WTC11 (cell line): ENCODE results near the gene IPPK.

Source experiments
- AFF4 ChIP-seq: sonication (generic); formaldehyde crosslinking; IDR thresholded peaks from 2 replicates; pipeline ENCODE4 v1.8.1; 2023; ENCODE audit warnings: mild to moderate bottlenecking, missing genetic modification reagents, borderline replicate concordance
- ARID4B ChIP-seq: sonication (generic); formaldehyde crosslinking; IDR thresholded peaks from 2 replicates; pipeline ENCODE4 v1.8.0; 2023; ENCODE audit warnings: missing genetic modification reagents, mild to moderate bottlenecking, borderline replicate concordance
- ATF2 ChIP-seq: sonication (generic); formaldehyde crosslinking; IDR thresholded peaks from 2 replicates; pipeline ENCODE4 v1.8.1; 2022; ENCODE audit warnings: low read depth, missing genetic modification reagents, borderline replicate concordance
- ATF3 ChIP-seq: sonication (generic); formaldehyde crosslinking; conservative IDR thresholded peaks from 2 replicates; pipeline ENCODE4 v1.8.1; 2022; ENCODE audit warnings: mild to moderate bottlenecking, missing genetic modification reagents
- CREM ChIP-seq: sonication (generic); formaldehyde crosslinking; IDR thresholded peaks from 2 replicates; pipeline ENCODE4 v1.8.1; 2022; ENCODE audit warnings: mild to moderate bottlenecking, missing genetic modification reagents, moderate library complexity
- CTCF ChIP-seq: fragments of 200-600 bp; IDR thresholded peaks from 2 replicates; pipeline ENCODE4 v1.8.0; 2022; ENCODE audit warnings: antibody characterized with exemption
- FOXK1 ChIP-seq: sonication (generic); formaldehyde crosslinking; IDR thresholded peaks from 2 replicates; pipeline ENCODE4 v1.8.0; 2022; ENCODE audit warnings: mild to moderate bottlenecking, moderate library complexity, missing genetic modification reagents
- FOXP4 ChIP-seq: sonication (generic); formaldehyde crosslinking; IDR thresholded peaks from 2 replicates; pipeline ENCODE4 v1.8.0; 2022; ENCODE audit warnings: mild to moderate bottlenecking, missing genetic modification reagents
- HMGA2 ChIP-seq: fragments of 250-450 bp; sonication (Bioruptor Pico); IDR thresholded peaks from 2 replicates; pipeline ENCODE4 v1.4.0; 2021; ENCODE audit warnings: mild to moderate bottlenecking, moderate library complexity
- TEAD4 ChIP-seq: sonication (generic); formaldehyde crosslinking; IDR thresholded peaks from 2 replicates; pipeline ENCODE4 v1.8.0; 2022; ENCODE audit warnings: mild to moderate bottlenecking, missing genetic modification reagents
- ZNF532 ChIP-seq: fragments of 250-450 bp; sonication (Bioruptor Pico); IDR thresholded peaks from 2 replicates; pipeline ENCODE4 v1.9.0; 2021; ENCODE audit warnings: mild to moderate bottlenecking, borderline replicate concordance

GRCh38 chr9:92715488-92716231, 45.7 kb upstream of the IPPK start:
- TF ChIP-seq CTCF (no peak), FOXK1 (CRISPR knock-in tag) (no peak), ZNF532 (no peak), AFF4 (no peak), CREM (CRISPR knock-in tag) (no peak), TEAD4 (CRISPR knock-in tag) (no peak), FOXP4 (no peak), ARID4B (CRISPR knock-in tag) (no peak), ATF2 (no peak), HMGA2 (CRISPR knock-in tag) (no peak), ATF3 (CRISPR knock-in tag) (no peak)
